Ovary (tissue), 3 donors: ENCODE data around the gene LAMA2.

ENCODE experiments used
- CTCF ChIP-seq, 3 donors: fragments of 450-650 bp in 2 of 3; fragments of 200-600 bp in 1 of 3; IDR thresholded peaks; one replicate each; pipeline versions ENCODE4 v1.5.1 to v1.8.0; 2016 to 2022; ENCODE audit warnings: antibody characterized with exemption in 3 of 3, mild to moderate bottlenecking in 1 of 3
- EP300 ChIP-seq: sonication (generic); formaldehyde crosslinking; IDR thresholded peaks from one replicate; pipeline ENCODE4 v1.6.1; 2017; ENCODE audit warnings: antibody characterized with exemption
- POLR2A ChIP-seq: fragments of 450-650 bp; IDR thresholded peaks from one replicate; pipeline ENCODE4 v1.6.1; 2017; ENCODE audit warnings: antibody characterized with exemption, mild to moderate bottlenecking, moderate library complexity
- donor health status: DM: no; HTN: no; CAD: no.

- TF ChIP-seq POLR2A, result no peak
- TF ChIP-seq CTCF (IDR thresholded peaks at IDR 0.05), result no peak
- TF ChIP-seq EP300, result no peak
Measured at GRCh38 chr6:129473546-129473945, 590.6 kb downstream of the LAMA2 start.
